Skin epidermis (tissue), 12 donors: ENCODE results near the gene FAM131B.

Source experiments
- H3K27ac ChIP-seq, 21 experiments: fragments of 200-600 bp; sonication (generic) in 11 of 21; one replicate each; pipeline ENCODE4 v1.5.0; 2020; ENCODE audit warnings: mild to moderate bottlenecking in 3 of 21, inconsistent platforms in 2 of 21, moderate library complexity in 2 of 21
- H3K4me3 ChIP-seq, 7 experiments: fragments of 200-600 bp; sonication (generic) in 2 of 7; one replicate each; pipeline ENCODE4 v1.5.0; 2020; ENCODE audit warnings: inconsistent platforms in 2 of 7, mild to moderate bottlenecking in 2 of 7, moderate library complexity in 1 of 7

The FAM131B gene

DNA sequence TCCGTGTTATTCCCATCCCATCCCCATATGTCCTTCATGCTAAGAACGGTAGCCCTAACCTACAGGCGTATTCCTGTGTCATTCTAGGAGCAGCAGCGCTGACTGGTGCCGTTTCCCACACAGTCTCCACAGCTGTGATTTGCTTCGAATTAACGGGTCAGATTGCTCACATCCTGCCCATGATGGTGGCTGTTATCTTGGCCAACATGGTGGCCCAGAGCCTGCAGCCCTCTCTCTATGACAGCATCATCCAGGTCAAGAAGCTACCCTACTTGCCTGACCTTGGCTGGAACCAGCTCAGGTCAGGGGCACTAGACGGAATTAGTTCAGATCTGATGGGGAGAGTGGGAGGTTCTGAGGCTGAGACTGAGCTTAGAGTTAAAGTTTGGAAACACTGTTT is 20.7 kb downstream of the FAM131B start:
- no peak overlapping the region for H3K4me3 ChIP-seq
- H3K27ac ChIP-seq: no peak overlapping the region

DNA sequence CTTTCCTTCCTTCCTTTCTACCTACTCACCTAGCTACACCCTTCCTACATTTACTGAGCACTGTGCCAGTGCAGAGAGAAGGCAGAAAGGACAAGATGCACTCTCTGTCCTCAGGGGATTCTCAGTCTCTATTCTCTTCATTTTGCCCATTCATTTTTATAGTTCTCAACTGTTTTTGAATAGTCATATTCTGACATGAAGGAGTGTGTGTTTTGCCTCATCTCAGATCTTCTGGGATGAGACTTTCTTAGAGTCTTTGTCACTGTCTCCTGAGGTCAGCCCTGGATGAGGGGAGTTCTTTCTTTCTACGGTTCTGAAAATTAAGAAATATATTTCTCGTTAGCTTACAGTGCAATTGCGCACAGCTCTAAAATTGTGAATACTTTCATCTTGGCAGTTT is 25.3 kb downstream of the FAM131B start:
- H3K4me3 ChIP-seq: no peak overlapping the region
- no peak overlapping the region for H3K27ac ChIP-seq

DNA sequence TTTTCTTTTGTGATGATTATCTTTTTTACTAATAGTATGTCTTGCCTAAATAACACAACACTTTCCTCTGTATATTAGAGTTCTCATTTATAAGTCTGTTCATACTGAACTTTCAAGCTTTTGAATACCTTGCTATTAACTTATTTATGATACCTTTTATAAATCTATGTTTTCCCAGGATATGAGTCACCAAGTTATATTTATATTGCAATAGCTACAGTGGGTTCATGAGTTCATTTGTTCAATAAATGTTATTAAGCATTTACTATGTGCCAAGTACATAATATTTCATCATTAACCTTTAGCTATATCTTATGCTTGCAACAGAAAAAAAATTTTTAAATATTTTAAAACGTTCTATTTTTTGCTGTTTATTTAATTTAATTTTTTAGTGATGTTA is 28.3 kb downstream of the FAM131B start:
- H3K4me3 ChIP-seq: no peak overlapping the region
- H3K27ac ChIP-seq: no peak overlapping the region

DNA sequence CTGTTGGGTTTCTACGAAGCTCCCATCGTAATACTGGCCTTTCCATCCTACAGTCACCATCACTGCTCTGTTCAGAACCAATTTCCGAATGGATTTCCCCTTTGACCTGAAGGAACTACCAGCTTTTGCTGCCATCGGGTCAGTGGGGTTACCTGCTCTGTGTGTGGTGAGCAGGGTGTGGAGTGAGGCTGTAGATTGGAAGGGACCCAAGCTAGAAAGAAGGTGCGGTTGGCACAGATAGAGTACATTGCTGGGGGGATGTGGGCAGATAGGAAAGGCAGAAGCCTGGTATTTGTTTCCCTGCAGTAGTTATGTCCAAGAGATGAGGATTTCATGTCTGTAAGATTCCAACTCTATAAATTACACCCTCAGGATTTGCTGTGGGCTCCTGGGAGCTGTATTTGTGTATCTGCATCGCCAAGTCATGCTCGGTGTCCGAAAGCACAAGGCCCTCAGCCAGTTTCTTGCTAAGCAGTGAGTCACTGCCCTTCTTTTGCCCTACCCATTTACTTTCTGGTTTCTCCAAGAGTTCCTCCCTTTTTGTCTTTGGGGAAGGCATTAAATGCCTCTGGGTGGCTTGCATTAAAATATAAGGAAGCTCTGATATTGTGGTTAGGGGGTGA is 31.2 kb downstream of the FAM131B start:
- Histone ChIP-seq H3K4me3 (no peak overlapping the region), H3K27ac (peak overlapping the region in 1 of 21 experiments; percentile 36)

DNA sequence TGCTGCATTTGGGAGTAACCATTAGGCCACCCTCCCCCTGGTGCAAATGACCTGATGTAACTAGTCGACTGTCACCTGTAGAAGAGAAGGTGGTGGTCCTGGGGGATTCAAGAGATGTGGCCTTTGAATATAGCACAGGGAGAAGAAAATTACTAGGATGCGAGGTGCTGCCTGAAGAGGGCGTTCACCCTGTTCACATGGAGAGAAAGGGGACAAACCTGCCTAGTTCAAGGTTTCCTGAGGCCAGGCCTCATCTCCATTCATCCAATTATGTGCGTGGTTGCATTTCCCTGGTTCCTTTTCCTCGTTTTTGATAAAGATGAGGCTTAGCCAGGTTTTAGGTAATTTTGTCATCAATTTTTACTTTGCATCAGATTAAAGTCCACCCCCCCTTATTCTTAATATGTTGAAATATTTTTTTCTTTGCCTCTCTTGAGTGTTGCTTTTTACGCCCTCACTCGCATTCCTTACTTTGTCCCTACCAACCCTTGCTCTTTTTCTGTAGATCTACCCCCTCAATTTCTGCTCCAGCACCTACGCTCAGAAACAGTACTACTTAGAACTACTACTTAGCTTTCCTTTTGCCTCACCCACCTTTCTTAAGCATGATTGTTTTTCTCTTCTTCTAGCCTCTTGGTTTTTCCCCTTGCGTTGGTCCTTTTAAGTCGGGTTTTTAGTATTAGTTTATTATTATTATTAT is 32.9 kb downstream of the FAM131B start:
- Histone ChIP-seq H3K27ac (no peak overlapping the region), H3K4me3 (no peak overlapping the region)

DNA sequence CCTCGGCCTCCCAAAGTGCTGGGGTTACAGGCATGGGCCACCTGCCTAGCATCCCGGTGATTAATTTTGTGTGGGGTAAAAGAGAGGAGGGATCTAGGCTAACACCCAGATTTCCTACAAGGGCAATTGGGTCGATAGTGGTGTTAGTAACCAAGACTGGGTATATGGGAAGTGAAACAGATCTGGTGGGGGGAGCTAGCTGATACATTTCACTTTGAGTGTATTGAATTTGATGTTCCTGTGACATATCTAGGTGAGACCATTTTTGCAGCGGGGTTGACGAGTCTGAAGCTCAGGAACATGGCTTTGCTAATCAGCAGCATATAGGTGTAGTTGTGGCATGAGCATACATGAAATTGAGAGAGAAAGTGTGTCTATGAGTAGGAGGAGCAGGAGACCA is 34.6 kb downstream of the FAM131B start:
- H3K27ac ChIP-seq: no peak overlapping the region
- H3K4me3 ChIP-seq: no peak overlapping the region

DNA sequence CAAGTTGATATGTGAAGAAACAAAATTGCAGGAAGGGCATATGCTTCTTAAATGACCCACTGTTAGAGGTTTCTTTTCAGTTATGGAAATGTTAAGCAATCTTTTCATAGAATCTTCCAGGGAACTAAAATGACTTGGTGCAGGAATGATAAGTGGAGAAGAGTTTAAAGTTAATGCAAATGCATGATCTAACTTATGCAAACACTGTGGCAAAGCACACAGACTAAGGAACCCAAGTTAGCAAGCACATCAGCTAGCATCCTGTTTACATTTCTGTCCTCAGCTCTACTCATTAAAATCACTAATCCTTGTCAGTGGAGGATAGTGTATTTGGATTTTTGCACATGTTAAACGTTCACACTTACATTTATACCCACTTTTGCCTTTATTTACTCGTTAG is 37.3 kb downstream of the FAM131B start:
- H3K27ac ChIP-seq: peak overlapping the region in 2 of 21 experiments; percentile 7 to 49
- H3K4me3 ChIP-seq: no peak overlapping the region

DNA sequence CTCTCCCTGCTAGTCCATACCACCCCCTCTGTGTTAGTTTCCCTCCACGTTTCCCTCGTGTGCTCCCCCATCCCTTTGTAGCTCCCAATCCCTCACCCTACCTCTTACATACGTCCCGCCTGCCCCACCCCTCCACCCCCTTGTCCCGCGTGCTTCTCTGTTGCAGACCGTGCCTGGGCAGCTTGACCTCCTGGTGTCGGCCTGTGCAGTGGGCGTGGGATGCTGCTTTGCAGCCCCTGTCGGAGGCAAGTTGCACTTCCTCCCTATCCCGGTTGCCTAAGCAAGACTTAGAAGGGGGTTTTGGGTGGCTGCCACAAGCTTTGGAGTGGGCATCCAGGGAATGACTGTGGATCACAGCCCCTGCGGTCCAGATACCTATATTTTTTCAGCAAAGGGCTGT is 38.9 kb downstream of the FAM131B start:
- H3K27ac ChIP-seq: no peak overlapping the region
- H3K4me3 ChIP-seq: no peak overlapping the region

DNA sequence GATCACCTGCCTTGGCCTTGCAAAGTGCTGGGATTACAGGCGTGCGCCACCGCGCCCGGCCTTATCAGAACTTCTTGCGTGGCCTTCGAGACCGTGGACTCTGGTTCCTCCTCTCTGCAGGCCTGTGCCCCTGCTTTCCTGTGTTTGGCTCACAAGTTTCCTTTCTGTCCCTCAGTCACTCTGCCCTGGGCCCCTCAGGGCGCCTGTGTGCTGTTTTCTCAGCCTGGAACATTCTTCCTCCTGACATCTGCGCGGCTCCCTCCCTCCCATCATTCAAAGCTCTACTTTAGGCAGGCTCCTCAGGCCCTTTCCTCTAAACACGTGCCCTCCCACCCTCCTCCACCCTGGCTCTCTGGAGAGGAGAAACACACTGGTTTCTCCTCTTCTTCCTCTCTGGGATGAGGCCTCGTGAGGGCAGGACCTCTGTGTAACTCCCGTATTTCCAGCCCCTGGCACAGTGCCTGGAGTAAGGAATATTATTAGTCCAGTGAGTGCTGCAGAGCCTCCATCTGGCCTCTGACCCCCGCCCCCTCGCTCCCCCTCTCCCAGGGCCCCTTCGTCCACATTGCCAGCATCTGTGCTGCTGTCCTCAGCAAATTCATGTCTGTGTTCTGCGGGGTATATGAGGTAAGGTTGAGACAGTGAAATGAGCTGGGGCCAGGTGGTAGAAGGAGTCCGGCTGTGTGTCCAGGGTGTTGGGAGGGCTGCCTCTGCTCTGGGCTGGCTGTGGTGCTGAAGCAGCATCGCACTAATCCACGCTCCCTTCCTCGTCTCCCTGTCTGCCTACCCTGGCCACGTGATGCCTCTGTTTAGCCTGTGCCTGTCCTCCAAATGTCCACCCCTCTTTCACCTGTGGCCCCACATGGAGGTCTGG is 39.5 kb downstream of the FAM131B start:
- H3K27ac ChIP-seq: peak overlapping the region in 1 of 21 experiments; percentile 38
- no peak overlapping the region for H3K4me3 ChIP-seq

DNA sequence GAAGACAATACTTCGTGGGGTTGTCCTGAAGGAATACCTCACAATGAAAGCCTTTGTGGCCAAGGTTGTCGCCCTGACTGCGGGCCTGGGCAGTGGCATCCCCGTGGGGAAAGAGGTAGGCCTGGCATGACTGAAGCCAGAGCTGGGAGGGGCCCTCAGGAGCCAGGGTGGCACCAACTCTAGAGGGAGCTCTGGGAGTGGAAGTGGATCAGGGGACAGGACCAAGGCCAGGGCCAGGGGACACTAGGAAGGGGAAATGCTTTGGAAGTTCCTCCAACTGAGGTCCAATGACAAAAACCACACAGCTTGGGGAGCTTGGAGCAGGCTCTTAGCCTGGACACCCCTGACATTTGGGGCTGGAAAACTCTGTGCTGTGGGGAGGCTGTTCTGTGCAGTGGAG is 40.8 kb downstream of the FAM131B start:
- Histone ChIP-seq H3K27ac (no peak overlapping the region), H3K4me3 (no peak overlapping the region)

DNA sequence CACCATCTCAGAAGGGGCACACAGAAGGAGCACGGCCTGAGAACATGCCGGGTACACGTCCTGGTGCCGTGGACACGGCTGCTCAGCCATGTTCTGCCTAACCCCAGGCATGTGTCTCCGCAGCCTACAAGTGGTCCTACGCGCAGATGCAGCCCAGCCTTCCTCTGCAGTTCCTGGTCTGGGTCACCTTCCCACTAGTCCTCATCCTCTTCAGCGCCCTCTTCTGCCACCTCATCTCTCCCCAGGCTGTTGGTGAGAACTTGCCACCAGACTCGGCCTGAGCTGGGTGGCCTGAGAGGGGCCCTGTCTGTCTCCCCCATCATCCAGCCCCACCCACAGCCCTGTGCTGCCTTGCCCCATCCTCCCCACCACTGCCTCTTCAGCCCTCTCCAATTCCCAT is 41.3 kb downstream of the FAM131B start:
- H3K27ac ChIP-seq: no peak overlapping the region
- H3K4me3 ChIP-seq: no peak overlapping the region

DNA sequence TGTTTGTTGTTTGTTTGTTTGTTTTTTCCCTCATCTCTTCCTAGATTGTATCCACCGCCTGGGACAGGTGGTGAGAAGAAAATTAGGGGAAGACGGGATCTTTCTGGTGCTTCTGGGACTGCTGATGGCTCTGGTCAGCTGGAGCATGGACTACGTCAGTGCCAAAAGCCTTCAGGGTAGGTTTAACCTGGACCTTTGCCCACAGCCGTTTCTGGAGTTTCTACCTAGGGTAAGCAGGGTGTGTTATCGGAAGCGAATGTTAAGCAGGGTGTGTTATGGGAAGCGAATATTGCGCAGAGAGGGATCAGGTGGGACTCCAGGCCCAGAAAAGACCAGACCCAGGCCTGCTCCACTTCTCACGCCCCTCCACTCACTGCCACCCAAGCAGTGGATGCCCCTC is 41.9 kb downstream of the FAM131B start:
- no peak overlapping the region for H3K27ac ChIP-seq
- no peak overlapping the region for H3K4me3 ChIP-seq

DNA sequence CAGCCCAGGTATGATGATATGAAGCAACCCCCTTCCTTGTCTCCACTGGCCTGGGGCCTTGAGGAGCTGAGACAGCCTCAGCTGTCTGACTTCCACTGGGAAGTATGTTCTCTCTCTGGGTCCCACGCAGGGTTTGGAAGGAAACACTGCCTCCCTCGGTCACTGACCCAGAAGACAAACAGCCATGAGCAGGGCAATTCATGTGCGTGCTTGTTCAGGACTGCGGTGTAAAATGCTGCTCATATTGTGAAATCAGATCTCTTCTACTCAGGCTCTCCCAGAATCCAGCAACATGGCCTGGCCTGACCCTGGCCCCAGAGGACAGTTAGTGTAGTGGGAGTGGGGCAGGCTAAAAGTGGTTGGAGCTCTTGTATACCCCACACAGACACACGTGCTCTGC is 43.9 kb downstream of the FAM131B start:
- no peak overlapping the region for H3K4me3 ChIP-seq
- peak overlapping the region in 9 of 21 experiments; percentile 17 to 55 (median 31) for H3K27ac ChIP-seq

DNA sequence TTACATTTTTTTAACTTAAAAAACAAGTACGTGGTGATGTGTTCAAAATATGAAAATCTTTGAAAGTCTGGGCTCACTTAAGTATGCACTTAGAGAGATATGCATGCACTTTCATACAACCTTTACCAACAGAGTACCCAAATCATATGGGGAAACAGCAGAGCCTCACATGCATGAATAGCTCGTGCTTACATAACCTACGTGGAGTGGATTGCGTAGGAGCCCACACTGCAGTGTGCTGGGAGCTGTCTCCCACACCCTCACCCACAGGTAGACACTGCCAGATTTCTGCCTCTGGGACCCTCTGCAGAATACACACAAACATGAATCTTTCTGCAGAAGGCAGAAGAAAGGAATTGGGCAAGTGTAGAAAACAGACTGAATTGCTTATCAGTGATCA is 46.0 kb downstream of the FAM131B start:
- Histone ChIP-seq H3K27ac (no peak overlapping the region), H3K4me3 (no peak overlapping the region)

DNA sequence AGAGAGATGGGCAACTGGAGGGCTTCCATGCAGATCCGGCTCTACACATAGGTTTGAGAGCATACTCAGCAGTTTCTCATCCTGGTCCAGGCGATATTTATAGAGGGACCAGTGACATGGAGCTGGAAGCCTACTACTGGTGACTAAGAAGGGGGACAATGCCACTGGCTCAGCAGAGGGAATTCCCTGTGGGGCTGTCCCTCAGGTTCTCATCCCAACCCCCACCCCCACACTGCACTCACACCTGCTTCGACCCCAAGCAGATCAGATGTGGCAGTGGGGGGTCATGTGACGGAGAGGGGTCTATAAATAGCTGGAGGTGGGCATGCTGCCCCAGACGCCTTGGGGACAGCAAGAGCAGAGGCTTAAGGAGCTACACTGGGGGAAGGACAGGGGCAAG is 46.7 kb downstream of the FAM131B start, which contains the start of gene CLCN1:
TSS of gene CLCN1 (plus strand) at position 336 of the 400 bp plus-strand sequence. CDS start 102 bp downstream, outside the sequence.
- Histone ChIP-seq H3K27ac (no peak within 1 kb of the TSS), H3K4me3 (no peak within 1 kb of the TSS)

DNA sequence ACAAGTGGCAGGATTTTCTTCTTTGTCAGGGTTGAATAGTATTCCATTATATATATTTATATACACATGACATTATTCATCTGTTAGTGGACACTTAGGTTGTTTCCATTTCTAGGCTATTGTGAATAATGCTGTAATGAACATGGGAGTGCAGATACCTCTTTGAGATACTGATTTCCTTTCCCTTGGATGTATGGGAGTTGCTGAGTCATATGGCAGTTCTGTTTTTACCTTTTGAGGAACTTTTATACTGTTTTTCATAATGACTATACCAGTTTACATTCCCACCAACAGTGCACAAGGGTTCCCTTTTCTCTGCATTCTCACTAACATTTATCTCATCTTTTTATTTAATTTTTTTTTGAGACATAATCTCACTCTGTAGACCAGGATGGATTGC is 48.4 kb downstream of the FAM131B start:
- Histone ChIP-seq H3K27ac (no peak overlapping the region), H3K4me3 (no peak overlapping the region)

DNA sequence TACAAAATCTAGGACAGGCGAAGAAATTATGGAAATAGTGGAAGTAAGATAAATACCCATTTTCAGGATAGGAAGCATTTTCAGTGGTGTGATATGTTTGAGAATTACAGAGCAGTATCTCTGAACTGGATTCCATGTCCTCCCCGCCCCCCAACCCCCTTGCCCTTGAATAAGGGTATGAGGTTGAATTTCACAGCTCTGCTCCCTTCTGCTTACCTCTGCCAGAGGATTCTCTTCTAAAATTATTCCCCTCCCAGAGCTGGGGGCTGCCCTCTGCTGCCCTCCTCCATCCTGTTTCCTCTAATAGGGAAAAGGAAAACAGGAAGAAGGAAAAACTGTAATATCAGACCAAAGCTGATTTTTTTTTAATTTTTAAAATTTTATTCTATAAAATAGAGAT is 53.9 kb downstream of the FAM131B start:
- no peak overlapping the region for H3K27ac ChIP-seq
- no peak overlapping the region for H3K4me3 ChIP-seq

DNA sequence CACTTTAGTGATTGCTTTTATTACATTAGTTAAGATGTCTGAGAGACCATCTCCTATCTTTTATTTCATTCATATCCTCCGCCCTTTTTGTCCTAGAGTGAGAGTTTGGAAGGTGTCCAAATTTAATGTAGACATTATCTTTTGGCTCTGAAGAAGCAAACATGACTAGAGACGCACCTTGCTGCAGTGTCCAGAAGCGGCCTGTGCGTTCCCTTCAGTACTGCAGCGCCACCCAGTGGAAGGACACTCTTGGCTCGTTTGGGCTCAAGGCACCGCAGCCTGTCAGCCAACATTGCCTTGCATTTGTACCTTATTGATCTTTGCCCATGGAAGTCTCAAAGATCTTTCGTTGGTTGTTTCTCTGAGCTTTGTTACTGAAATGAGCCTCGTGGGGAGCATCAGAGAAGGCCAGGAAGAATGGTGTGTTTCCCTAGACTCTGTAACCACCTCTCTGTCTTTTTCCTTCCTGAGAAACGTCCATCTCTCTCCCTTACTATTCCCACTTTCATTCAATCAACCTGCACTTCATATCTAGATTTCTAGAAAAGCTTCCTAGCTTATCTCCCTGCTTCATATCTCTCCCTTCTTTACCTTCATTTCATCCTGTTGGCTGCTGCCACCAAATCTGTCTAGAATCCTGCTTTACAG is 57.0 kb downstream of the FAM131B start:
- no peak overlapping the region for H3K4me3 ChIP-seq
- no peak overlapping the region for H3K27ac ChIP-seq

DNA sequence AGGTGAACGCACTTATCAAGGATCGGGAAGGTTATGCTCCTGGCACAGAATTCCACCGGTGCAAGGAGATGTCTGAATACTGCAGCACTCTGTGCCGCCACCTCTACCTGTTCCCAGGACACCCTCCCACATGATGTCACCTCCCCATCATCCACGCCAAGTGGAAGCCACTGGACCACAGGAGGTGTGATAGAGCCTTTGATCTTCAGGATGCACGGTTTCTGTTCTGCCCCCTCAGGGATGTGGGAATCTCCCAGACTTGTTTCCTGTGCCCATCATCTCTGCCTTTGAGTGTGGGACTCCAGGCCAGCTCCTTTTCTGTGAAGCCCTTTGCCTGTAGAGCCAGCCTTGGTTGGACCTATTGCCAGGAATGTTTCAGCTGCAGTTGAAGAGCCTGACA is 57.6 kb downstream of the FAM131B start:
- no peak overlapping the region for H3K4me3 ChIP-seq
- no peak overlapping the region for H3K27ac ChIP-seq

DNA sequence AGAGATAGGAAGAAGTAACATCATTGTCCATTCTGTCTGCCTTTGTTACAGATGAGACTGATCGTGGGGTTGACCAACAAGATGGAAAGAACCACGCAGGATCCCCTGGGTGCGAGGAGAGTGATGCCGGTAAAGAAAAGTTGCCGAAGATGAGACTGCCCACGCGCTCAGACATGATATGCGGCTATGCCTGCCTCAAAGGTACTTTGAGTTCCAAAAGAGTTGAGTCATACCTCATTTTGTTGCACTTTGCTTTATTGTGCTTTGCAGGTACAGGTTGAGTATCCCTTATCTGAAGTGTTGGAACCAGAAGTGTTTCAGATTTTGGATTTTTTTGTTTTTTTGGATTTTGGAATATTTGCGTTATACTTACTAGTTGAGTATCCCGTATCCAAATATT is 58.8 kb downstream of the FAM131B start:
- no peak overlapping the region for H3K27ac ChIP-seq
- no peak overlapping the region for H3K4me3 ChIP-seq
